NCI-H2227 treated with DMSO at 0.1 percent for 48 hours (cell line): ENCODE data around the gene CYP24A1.
"Not testable (repeated sequence)": the region's sequence is repeated elsewhere in the genome, so short reads cannot be mapped to it uniquely, and the experiment has no call there.

Experiments used
- DNase-seq: peaks from one replicate; lab custom pipeline; 2025; lab: John Stamatoyannopoulos, UW

CYP24A1 gene

GRCh38 chr20:54132612-54133433, 41.0 kb downstream of the CYP24A1 start:
- DNase-seq: no peak

GRCh38 chr20:54131675-54132611, 41.8 kb downstream of the CYP24A1 start:
- no peak for DNase-seq

GRCh38 chr20:54131125-54131524, 42.7 kb downstream of the CYP24A1 start:
- not testable (repeated sequence) for DNase-seq

GRCh38 chr20:54129350-54129749, 44.4 kb downstream of the CYP24A1 start:
- DNase-seq: no peak

GRCh38 chr20:54127855-54128574, 45.8 kb downstream of the CYP24A1 start:
- DNase-seq: no peak

GRCh38 chr20:54126806-54127655, 46.8 kb downstream of the CYP24A1 start:
- DNase-seq: no peak

GRCh38 chr20:54126328-54126727, 47.5 kb downstream of the CYP24A1 start:
- DNase-seq: not testable (repeated sequence)

- no peak for DNase-seq
These were observed 50.1 kb downstream of the CYP24A1 start for GRCh38 chr20:54123587-54124180.

GRCh38 chr20:54122681-54123586, 50.9 kb downstream of the CYP24A1 start:
- DNase-seq: no peak

- no peak for DNase-seq
These were observed 51.6 kb downstream of the CYP24A1 start for GRCh38 chr20:54122189-54122588.

GRCh38 chr20:54119744-54120143, 54.0 kb downstream of the CYP24A1 start:
- DNase-seq: no peak

GRCh38 chr20:54118220-54119001, 55.4 kb downstream of the CYP24A1 start:
- no peak for DNase-seq

GRCh38 chr20:54116550-54117235, 57.1 kb downstream of the CYP24A1 start:
- no peak for DNase-seq

GRCh38 chr20:54115172-54115854, 58.5 kb downstream of the CYP24A1 start:
- no peak for DNase-seq

- DNase-seq: no peak
These were observed 59.7 kb downstream of the CYP24A1 start for GRCh38 chr20:54114109-54114508.

GRCh38 chr20:54113566-54113965, 60.2 kb downstream of the CYP24A1 start:
- no peak for DNase-seq

GRCh38 chr20:54112221-54112884, 61.4 kb downstream of the CYP24A1 start:
- no peak for DNase-seq
